Stimulated activated effector memory CD8-positive, alpha-beta T cell treated with anti-CD3 and anti-CD28 coated beads, Interleukin-12 subunit alpha, Interleukin-12 subunit beta, amount 100 ng/mL, for 72 hours (primary cell): Measurements from ENCODE around the gene PRDM4.
"Not testable (repeated sequence)": the region's sequence is repeated elsewhere in the genome, so short reads cannot be mapped to it uniquely, and the experiment has no call there.

Experiments
- ATAC-seq: fragments of 150-1000 bp; cut with Tn5 transposase; 2 replicates; pipeline ENCODE4 v1.10.0; 2021
- DNase-seq, 2 donors: peaks; one replicate each; pipeline ENCODE4 v3.0.0; 2021 to 2022; ENCODE audit warnings: low spot score in 2 of 2
- H3K27ac Mint-ChIP-seq: one replicate; pipeline ENCODE4 v1.8.0; 2022; ENCODE audit warnings: mild to moderate bottlenecking, mixed read lengths
- H3K36me3 Mint-ChIP-seq: one replicate; pipeline ENCODE4 v1.8.0; 2022; ENCODE audit warnings: mild to moderate bottlenecking, mixed read lengths
- H3K4me1 Mint-ChIP-seq: one replicate; pipeline ENCODE4 v1.8.0; 2022; ENCODE audit warnings: mixed read lengths
- H3K4me3 Mint-ChIP-seq: one replicate; pipeline ENCODE4 v1.8.0; 2022; ENCODE audit warnings: mild to moderate bottlenecking, mixed read lengths
- H3K9me3 Mint-ChIP-seq: one replicate; pipeline ENCODE4 v1.8.0; 2022; ENCODE audit warnings: mixed read lengths

PRDM4 gene

DNA sequence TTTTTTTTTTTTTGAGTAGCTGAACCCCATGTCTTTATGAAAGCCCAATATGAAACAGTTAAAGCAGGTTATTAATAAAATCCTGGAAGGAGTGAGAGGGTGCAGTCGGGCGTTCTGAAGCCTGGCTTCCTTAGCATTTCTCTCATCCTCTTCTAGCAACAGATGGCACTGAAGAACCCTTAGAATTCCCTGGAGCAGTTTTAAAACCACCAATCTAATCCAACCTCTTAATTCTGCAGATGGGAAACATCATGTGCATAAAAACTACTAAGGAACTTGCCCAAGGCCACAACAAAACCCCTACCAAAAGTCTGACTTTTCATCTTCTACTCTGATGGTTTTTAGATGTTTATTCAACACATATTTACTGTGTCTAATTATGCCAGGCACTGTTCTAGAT is 25.2 kb downstream of the PRDM4 start:
- no peak for DNase-seq
- peak overlapping the region; percentile 33 for H3K27ac Mint-ChIP-seq

DNA sequence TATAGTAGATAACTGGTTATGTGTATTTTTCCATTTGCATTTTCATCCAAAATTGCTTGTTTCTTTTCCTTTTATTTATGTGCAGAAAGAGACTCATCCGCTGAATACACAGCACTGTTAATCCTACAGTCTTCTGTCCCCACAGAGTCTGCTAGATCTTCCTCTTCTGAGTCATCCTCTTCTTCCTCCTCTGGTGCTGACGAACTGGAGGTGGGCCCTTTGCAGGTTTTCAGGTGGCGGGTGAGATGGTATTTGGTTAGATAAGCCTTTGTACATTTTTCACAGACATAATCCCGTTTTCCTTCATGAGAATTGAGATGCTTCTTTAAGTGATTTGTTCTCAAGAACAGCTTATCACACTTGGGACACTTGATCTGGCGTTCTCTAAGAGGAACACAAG is 26.8 kb downstream of the PRDM4 start:
- Mint-ChIP-seq H3K4me3 (no peak overlapping the region), H3K27ac (no peak overlapping the region), H3K9me3 (no peaks in the 10 kb centered on the region), H3K4me1 (peaks cover 7% of the 10 kb centered on the region), H3K36me3 (peaks cover 70% of the 10 kb centered on the region)
- ATAC-seq, result no peak
- DNase-seq, result no peak

More for the DNA sequence above, 25.2 kb downstream of the PRDM4 start:
- Mint-ChIP-seq H3K4me3 (no peak overlapping the region), H3K9me3 (no peaks in the 10 kb centered on the region), H3K36me3 (peaks cover 86% of the 10 kb centered on the region), H3K4me1 (peaks cover 7% of the 10 kb centered on the region)
- ATAC-seq, result no peak

DNA sequence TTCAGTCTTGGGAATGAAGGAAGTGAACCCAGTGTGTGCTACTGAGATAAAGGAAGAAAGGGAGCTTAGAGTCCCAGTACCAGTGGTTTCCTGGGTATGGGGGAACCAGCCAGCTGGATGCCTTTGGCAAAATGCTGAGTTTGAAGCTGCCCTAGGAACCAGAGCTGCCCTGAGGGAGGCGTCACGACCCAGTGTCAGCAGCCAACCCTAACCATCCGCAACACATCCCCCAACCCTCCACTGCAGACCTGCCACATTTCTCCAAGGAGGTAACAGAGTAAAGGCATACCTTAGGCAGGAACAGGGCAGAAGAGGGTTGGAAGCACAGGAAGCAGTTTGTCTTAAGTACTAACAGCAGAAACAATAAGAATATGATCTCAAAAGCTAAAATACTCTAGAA is 28.6 kb downstream of the PRDM4 start:
- Mint-ChIP-seq H3K4me3 (no peak overlapping the region), H3K9me3 (no peaks in the 10 kb centered on the region), H3K4me1 (peaks cover 7% of the 10 kb centered on the region), H3K36me3 (peaks cover 52% of the 10 kb centered on the region), H3K27ac (no peak overlapping the region)
- DNase-seq, result no peak
- no peak for ATAC-seq

DNA sequence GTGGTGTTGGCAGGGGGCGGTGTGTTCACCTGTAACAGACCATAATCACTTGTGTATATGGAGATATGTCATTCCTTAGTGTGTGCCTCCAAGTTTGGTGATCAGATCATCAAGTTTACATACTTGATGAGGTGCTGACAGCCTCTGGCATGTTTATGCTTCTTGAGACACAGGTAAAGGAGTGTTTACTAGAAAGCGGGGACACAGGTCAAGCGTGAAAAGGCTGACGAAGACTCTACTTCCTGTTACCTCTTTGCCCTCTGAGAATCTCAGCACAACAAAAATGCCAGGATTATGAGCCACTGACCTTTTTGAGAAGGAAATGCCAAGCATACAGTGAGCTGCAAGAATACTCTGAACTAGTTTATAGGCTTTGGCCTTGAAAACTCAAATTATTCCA is 29.6 kb downstream of the PRDM4 start:
- Mint-ChIP-seq H3K9me3 (no peaks in the 10 kb centered on the region), H3K4me3 (no peak overlapping the region), H3K27ac (no peak overlapping the region), H3K36me3 (peaks cover 42% of the 10 kb centered on the region), H3K4me1 (peaks cover 4% of the 10 kb centered on the region)
- DNase-seq (no peak), ATAC-seq (no peak)

DNA sequence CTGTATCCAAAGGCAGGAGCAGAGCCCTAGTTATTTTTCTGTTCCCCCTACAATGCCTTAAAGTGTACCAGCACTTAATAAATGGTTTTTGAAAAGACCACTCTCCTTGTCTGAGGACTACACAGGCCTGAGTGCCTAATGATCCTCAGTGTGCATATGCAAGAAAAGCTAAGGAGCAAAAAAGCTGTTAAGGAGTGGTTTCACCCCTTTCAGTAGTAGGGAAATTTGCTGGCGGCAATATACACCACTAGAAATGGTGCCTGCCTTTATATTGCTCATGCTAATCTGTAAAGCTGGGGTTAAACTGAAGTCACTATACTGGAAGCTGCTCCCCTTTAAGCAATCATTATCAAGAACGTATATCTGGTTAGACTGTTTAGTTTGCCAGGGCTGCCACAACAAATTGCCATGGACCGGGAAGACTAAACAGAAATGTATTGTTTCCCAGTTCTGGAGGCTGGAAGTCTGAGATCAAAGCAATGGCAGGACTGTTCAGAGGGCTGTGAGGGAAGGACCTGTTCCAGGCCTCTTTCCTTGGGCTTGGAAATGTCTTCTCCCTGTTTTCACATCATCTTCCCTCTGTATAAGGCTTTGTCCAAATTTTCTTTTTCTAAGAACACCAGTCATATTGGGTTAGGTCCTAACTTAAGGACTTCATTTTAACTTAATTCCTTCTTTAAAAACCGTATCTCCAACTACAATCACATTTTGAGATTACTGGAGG is 30.2 kb downstream of the PRDM4 start:
- Mint-ChIP-seq H3K4me3 (no peak overlapping the region), H3K36me3 (peaks cover 36% of the 10 kb centered on the region), H3K9me3 (no peaks in the 10 kb centered on the region), H3K27ac (no peak overlapping the region), H3K4me1 (no peaks in the 10 kb centered on the region)
- DNase-seq (no peak), ATAC-seq (no peak)

DNA sequence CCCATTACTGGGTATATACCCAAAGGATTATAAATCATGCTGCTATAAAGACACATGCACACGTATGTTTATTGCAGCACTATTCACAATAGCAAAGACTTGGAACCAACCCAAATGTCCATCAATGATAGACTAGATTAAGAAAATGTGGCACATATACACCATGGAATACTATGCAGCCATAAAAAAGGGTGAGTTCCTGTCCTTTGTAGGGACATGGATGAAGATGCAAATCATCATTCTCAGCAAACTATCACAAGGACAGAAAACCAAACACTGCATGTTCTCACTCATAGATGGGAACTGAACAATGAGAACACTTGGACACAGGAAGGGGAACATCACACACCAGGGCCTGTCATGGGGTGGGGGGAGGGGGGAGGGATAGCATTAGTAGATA is 33.2 kb downstream of the PRDM4 start:
- H3K9me3 Mint-ChIP-seq, H3K4me1 Mint-ChIP-seq, DNase-seq, H3K4me3 Mint-ChIP-seq, H3K36me3 Mint-ChIP-seq, ATAC-seq, H3K27ac Mint-ChIP-seq: not testable (repeated sequence)

DNA sequence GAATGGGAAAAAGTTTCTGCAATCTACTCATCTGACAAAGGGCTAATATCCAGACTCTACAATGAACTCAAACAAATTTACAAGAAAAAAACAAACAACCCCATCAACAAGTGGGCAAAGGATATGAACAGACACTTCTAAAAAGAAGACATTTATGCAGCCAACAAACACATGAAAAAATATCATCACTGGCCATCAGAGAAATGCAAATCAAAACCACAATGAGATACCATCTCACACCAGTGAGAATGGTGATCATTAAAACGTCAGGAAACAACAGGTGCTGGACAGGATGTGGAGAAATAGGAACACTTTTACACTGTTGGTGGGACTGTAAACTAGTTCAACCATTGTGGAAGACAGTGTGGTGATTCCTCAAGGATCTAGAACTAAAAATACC is 33.6 kb downstream of the PRDM4 start:
- H3K4me3 Mint-ChIP-seq, H3K4me1 Mint-ChIP-seq, ATAC-seq: not testable (repeated sequence)

DNA sequence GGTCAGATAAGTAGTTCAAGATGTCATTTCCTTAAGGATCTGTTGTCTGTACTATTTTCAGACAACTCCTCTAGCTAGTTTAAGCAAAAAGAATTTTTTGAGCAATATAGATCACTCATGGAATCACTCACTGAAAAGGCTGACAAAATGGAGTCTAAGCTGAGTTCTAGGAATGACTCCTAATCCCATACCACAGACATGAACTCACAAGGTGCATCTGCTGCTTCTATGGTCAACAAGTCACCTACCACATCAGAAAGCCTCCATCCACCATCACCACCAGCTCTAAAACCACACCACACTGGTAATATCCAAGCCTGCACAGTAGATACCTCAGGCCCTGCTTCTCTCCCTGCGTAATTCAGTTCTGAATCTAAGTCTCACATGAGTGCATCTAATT is 42.3 kb downstream of the PRDM4 start:
- Mint-ChIP-seq H3K9me3 (peaks cover 4% of the 10 kb centered on the region), H3K27ac (no peak overlapping the region), H3K4me1 (no peaks in the 10 kb centered on the region), H3K4me3 (no peak overlapping the region), H3K36me3 (peaks cover 30% of the 10 kb centered on the region)
- peak; percentile 83 for ATAC-seq
- no peak for DNase-seq

More for the DNA sequence above, 33.6 kb downstream of the PRDM4 start:
- not testable (repeated sequence) for H3K9me3 Mint-ChIP-seq, H3K27ac Mint-ChIP-seq, DNase-seq, H3K36me3 Mint-ChIP-seq

DNA sequence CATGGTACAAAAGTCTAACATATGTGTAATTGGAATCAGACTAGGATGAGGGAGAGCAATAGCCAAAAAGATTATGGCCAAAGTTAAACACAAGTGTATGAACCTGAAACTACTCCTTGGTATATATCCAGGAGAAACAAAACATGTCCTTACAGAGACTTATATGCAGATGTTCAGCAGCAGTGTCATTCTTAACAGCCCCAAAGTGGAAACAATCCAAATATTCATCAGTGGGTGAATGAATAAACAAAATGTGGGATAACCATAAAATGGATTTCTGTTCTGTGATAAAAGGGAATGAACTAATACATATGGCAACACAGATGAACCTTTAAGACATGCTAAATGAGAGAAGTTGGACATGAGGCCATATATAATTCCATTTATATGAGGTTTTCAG is 45.2 kb downstream of the PRDM4 start:
- no peak for ATAC-seq
- H3K27ac Mint-ChIP-seq, result no peak overlapping the region
- H3K36me3 Mint-ChIP-seq, result peaks cover 58% of the 10 kb centered on the region
- DNase-seq, result no peak
- H3K9me3 Mint-ChIP-seq, result no peaks in the 10 kb centered on the region
- H3K4me1 Mint-ChIP-seq, result no peaks in the 10 kb centered on the region
- no peak overlapping the region for H3K4me3 Mint-ChIP-seq

DNA sequence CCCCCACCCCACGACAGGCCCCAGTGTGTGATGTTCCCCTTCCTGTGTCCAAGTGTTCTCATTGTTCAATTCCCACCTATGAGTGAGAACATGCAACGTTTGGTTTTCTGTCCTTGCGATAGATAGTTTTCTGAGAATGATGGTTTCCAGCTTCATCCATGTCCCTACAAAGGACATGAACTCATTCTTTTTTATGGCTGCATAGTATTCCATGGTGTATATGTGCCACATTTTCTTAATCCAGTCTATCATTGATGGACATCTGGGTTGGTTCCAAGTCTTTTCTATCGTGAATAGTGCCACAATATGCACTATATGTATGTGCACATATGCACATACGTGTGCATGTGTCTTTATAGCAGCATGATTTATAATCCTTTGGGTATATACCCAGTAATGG is 55.4 kb downstream of the PRDM4 start:
- not testable (repeated sequence) for ATAC-seq, DNase-seq, H3K9me3 Mint-ChIP-seq, H3K4me3 Mint-ChIP-seq, H3K4me1 Mint-ChIP-seq, H3K27ac Mint-ChIP-seq
- peaks cover 97% of the 10 kb centered on the region for H3K36me3 Mint-ChIP-seq

DNA sequence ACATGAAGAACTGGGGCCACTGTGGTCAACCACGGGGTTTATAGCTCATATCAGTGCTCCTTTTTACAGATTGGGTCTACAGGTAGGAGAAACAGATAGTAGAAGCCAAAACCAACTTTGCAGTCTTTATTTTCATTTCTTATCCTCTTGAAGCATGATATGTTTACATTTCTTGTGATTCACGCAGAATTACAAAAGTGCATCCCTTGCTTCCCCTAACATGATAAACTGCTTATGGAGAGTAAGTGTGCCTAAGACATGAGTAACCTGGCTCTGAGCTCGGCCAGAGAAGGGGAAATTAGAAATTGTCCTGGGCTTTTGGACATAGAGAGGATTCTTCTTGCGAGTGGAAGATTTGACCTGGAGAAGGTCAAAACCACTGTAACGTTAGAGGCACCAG is 56.9 kb downstream of the PRDM4 start:
- Mint-ChIP-seq H3K4me1 (peaks cover 4% of the 10 kb centered on the region), H3K9me3 (no peaks in the 10 kb centered on the region), H3K36me3 (peaks cover 97% of the 10 kb centered on the region), H3K4me3 (no peak overlapping the region), H3K27ac (peak overlapping the region; percentile 8)
- DNase-seq (no peak), ATAC-seq (no peak)

DNA sequence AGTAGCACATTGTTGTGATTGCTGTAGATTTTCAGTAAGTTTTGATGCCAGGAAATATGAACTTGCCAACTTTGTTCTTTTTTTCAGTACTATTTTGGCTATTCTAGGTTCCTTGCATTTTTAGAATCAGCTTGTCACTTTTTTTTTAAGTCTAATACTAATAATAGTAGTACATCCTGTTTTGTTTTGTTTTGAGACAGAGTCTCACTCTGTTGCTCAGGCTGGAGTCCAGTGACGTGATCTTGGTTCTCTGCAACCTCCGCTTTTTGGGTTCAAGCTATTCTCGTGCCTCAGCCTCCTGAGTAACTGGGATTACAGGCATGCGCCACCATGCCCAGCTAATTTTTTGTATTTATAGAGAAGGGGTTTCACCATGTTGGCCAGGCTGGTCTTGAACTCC is 58.8 kb downstream of the PRDM4 start:
- no peak for ATAC-seq
- no peak overlapping the region for H3K27ac Mint-ChIP-seq
- no peaks in the 10 kb centered on the region for H3K9me3 Mint-ChIP-seq
- peaks cover 98% of the 10 kb centered on the region for H3K36me3 Mint-ChIP-seq
- no peak for DNase-seq
- no peak overlapping the region for H3K4me3 Mint-ChIP-seq
- no peaks in the 10 kb centered on the region for H3K4me1 Mint-ChIP-seq

DNA sequence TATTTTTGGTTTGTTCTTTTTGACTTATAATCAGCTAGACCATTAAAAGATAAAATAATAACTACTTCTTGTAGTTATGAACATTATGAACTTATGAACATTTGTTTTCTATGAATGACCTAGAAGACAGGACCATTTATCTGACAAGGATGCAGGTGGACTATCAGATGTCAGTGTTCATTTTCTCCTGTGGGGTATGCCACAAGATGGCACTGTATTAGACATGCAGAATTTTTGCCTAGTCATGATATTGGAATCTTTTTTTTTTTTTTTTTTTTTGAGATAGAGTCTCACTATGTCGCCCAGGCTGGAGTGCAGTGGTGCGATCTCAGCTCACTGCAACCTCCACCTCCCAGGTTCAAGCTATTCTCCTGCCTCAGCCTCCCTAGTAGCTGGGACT is 65.2 kb downstream of the PRDM4 start:
- H3K4me3 Mint-ChIP-seq, H3K27ac Mint-ChIP-seq, DNase-seq, H3K9me3 Mint-ChIP-seq, ATAC-seq, H3K4me1 Mint-ChIP-seq: not testable (repeated sequence)
- H3K36me3 Mint-ChIP-seq, result peaks cover 100% of the 10 kb centered on the region

DNA sequence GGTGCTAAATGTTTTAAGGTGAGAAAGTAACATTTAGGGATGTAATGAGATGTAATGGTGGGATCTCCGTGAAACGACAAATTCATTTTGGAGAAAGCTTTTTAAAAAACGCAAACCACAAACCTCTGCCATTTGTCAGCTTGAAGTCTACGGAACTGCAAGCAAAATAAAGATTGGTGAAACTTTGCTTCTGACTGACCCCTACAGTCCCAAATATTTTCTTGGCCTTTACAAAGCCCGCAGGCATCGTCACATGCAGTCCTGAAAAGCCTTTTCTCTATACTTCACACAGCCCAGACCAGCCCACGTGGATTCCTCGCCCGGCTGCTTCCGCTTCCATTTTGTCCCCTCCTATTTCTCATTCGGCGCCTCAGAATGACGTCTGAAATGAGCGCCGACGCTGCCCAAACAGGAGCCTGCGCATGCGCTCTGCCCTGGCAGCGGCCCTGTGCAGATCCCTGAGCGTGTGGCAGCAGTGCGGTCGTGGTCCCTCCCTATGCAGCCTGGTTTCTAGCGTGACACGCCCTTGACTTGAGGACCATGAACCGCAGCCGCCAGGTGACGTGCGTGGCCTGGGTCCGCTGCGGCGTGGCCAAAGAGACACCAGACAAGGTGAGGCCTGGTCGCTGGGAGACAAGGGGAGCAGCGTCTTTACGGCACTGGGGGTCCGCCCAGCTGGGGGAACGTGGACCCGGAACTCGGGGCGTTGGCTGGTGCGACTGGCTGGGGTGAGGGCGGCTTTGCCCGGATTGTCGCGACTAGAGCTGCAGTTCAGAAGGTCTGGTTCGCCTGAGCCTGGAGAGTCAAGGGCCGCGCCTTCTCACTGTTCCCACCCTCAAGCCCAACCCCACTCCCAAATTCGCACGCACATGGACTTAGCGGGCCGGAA is 75.3 kb downstream of the PRDM4 start, which contains the start of gene PWP1:
TSS of gene PWP1 (plus strand) at position 440 of the 889 bp plus-strand sequence. CDS start at position 541, 101 bp downstream.
- Mint-ChIP-seq H3K36me3 (peaks cover 54% of the 10 kb centered on the region), H3K4me1 (peaks cover 25% of the 10 kb centered on the region), H3K9me3 (no peaks in the 10 kb centered on the region), H3K27ac (peak within 1 kb of the TSS; percentile 99), H3K4me3 (peak within 1 kb of the TSS; percentile 96)
- ATAC-seq, result peak; percentile 94
- peak; percentile 93 to 97 for DNase-seq

DNA sequence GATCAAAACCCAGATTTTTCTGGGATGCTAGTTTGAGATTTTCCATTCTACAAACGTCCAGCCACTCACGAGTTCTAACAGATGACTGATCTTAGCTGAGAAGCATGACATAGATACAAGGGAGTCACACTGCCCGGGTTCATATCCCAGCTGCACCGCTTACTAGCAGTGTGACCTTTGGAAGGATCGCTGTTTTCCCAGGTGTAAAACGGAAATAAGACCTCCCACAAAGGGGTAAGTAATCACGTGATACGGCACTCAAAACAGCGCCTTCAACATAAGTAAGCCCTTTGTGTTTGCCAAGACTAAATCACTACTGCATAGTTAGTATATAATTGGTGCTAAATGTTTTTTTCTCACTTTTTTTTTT is 76.0 kb downstream of the PRDM4 start:
- Mint-ChIP-seq H3K4me1 (peaks cover 25% of the 10 kb centered on the region), H3K27ac (peak overlapping the region; percentile 99), H3K4me3 (peak overlapping the region; percentile 96), H3K36me3 (peaks cover 48% of the 10 kb centered on the region), H3K9me3 (no peaks in the 10 kb centered on the region)
- ATAC-seq, result no peak
- DNase-seq, result no peak
